ENCODE data around the gene RFT1. TPM values are rescaled to one million over a fixed set of nuclear protein-coding genes. Genes with fewer than 3 reads are reported as not detected.

Gene RFT1
- total and polyA plus RNA-seq, 2 experiments from 2014 or later = 11.3 to 13.3 TPM

GRCh38 chr3:53114412-53115074, 15.7 kb downstream of the RFT1 start:
- no peak overlapping the region for H3K4me2 ChIP-seq
- no peaks in the 10 kb centered on the region for H3K79me2 ChIP-seq (replicated peaks; ENCODE audit: insufficient read depth)
- TF ChIP-seq CREB1 (CRISPR knock-in tag; IDR thresholded peaks at IDR 0.05; ENCODE audit: low read depth) (no peak), EZH2 (IDR thresholded peaks at IDR 0.05; ENCODE audit: low read depth, unreplicated experiment) (no peak), NANOG (IDR thresholded peaks at IDR 0.05; ENCODE audit: borderline replicate concordance) (no peak), JUNB (IDR thresholded peaks at IDR 0.05; ENCODE audit: unreplicated experiment) (no peak), ZNF331 (CRISPR knock-in tag; IDR thresholded peaks at IDR 0.05; ENCODE audit: low read depth) (no peak), CTCF (conservative IDR thresholded peaks at IDR 0.05; ENCODE audit: low read depth in 2 of 2) (no peak), EZH2phosphoT487 (IDR thresholded peaks at IDR 0.05; ENCODE audit: unreplicated experiment) (no peak), STAT1 (IDR thresholded peaks at IDR 0.05; ENCODE audit: unreplicated experiment) (no peak), REST (IDR thresholded peaks at IDR 0.05; ENCODE audit: unreplicated experiment) (no peak), ZNF114 (CRISPR knock-in tag; IDR thresholded peaks at IDR 0.05) (no peak), ZNF462 (CRISPR knock-in tag; IDR thresholded peaks at IDR 0.05) (no peak), POLR2AphosphoS5 (IDR thresholded peaks at IDR 0.05; ENCODE audit: low read depth) (no peak), ETS1 (IDR thresholded peaks at IDR 0.05) (no peak)
- H3K36me3 ChIP-seq (ENCODE audit: insufficient read depth) = peaks cover 6% of the 10 kb centered on the region
- H3K27ac Mint-ChIP-seq = no peak overlapping the region
- no peaks in the 10 kb centered on the region for H3K27me3 Mint-ChIP-seq (ENCODE audit: insufficient read depth, low read depth, poor library complexity)
- no peaks in the 10 kb centered on the region for H3F3A ChIP-seq (replicated peaks; ENCODE audit: low read depth)
- H3K27me3 ChIP-seq (ENCODE audit: insufficient read depth) = no peaks in the 10 kb centered on the region
- H3K4me1 Mint-ChIP-seq = peaks cover 2% of the 10 kb centered on the region; the same call in 2 of the 3 replicates
- H3K9me3 Mint-ChIP-seq = no peaks in the 10 kb centered on the region
- peaks cover 17% of the 10 kb centered on the region for H3K36me3 Mint-ChIP-seq (ENCODE audit: low read depth)
- no peak overlapping the region for H2AFZ ChIP-seq
- no peak for ATAC-seq
- H3K9me2 ChIP-seq (ENCODE audit: insufficient read depth) = no peaks in the 10 kb centered on the region
- no peak overlapping the region for H3K4me3 Mint-ChIP-seq
- H3K4me3 ChIP-seq = no peak overlapping the region
- no peak overlapping the region for H3K27ac ChIP-seq (ENCODE audit: low read depth)
- H4K20me1 ChIP-seq (replicated peaks; ENCODE audit: insufficient read depth) = no peaks in the 10 kb centered on the region
- H3K4me1 ChIP-seq (ENCODE audit: insufficient read depth) = no peaks in the 10 kb centered on the region; the same call in 1 of the 2 replicates
- no peak for DNase-seq (ENCODE audit: low spot score)
